CD4-positive, alpha-beta T cell treated with Interleukin-15 for 1 hour (primary cell): ENCODE data around the gene LMO7.
"Not testable (repeated sequence)": the region's sequence is repeated elsewhere in the genome, so short reads cannot be mapped to it uniquely, and the experiment has no call there.

Source experiments
- DNase-seq: peaks from one replicate; pipeline ENCODE4 v3.0.0-alpha.2; 2020

Gene LMO7

GRCh38 chr13:75782985-75783384, 146.9 kb downstream of the LMO7 start:
- no peak for DNase-seq

GRCh38 chr13:75784003-75784402, 147.9 kb downstream of the LMO7 start:
- DNase-seq, result no peak

GRCh38 chr13:75785130-75785529, 149.0 kb downstream of the LMO7 start:
- DNase-seq, result no peak

- DNase-seq, result no peak
Observed at GRCh38 chr13:75787249-75787928, 151.3 kb downstream of the LMO7 start.

GRCh38 chr13:75788481-75788981, 152.4 kb downstream of the LMO7 start:
- DNase-seq, result no peak

GRCh38 chr13:75789451-75790197, 153.5 kb downstream of the LMO7 start:
- DNase-seq, result no peak

GRCh38 chr13:75790198-75790970, 154.3 kb downstream of the LMO7 start:
- no peak for DNase-seq

GRCh38 chr13:75792526-75793187, 156.5 kb downstream of the LMO7 start:
- no peak for DNase-seq

GRCh38 chr13:75793188-75793567, 157.0 kb downstream of the LMO7 start:
- DNase-seq, result not testable (repeated sequence)

GRCh38 chr13:75794663-75795062, 158.5 kb downstream of the LMO7 start:
- no peak for DNase-seq

- DNase-seq, result no peak
Observed at GRCh38 chr13:75795274-75795673, 159.1 kb downstream of the LMO7 start.

- no peak for DNase-seq
Observed at GRCh38 chr13:75796825-75797224, 160.7 kb downstream of the LMO7 start.

GRCh38 chr13:75797239-75797638, 161.1 kb downstream of the LMO7 start:
- no peak for DNase-seq

GRCh38 chr13:75797719-75798118, 161.6 kb downstream of the LMO7 start:
- DNase-seq, result no peak

- no peak for DNase-seq
Observed at GRCh38 chr13:75798353-75799255, 162.5 kb downstream of the LMO7 start.

- no peak for DNase-seq
Observed at GRCh38 chr13:75800545-75800944, 164.4 kb downstream of the LMO7 start.

GRCh38 chr13:75801388-75801945, 165.3 kb downstream of the LMO7 start:
- DNase-seq, result no peak

GRCh38 chr13:75802161-75802560, 166.0 kb downstream of the LMO7 start:
- no peak for DNase-seq

GRCh38 chr13:75803164-75803611, 167.1 kb downstream of the LMO7 start:
- peak; percentile 18 for DNase-seq

- no peak for DNase-seq
Observed at GRCh38 chr13:75804054-75804453, 167.9 kb downstream of the LMO7 start.

- no peak for DNase-seq
Observed at GRCh38 chr13:75804605-75805004, 168.5 kb downstream of the LMO7 start.

- no peak for DNase-seq
Observed at GRCh38 chr13:75806117-75806516, 170.0 kb downstream of the LMO7 start.
